Brain microvascular endothelial cell (primary cell): Measurements from ENCODE around the gene SOCS7.
"Not testable (repeated sequence)": the region's sequence is repeated elsewhere in the genome, so short reads cannot be mapped to it uniquely, and the experiment has no call there.

Source experiments
- DNase-seq: peaks from one replicate; pipeline ENCODE4 v3.0.0-alpha.2; 2020
- H3K27ac ChIP-seq: fragments of 250-450 bp; sonication (Bioruptor Pico); 2 replicates; pipeline ENCODE4 v1.5.1; 2020; ENCODE audit warnings: mild to moderate bottlenecking, moderate library complexity
- H3K27me3 ChIP-seq: fragments of 250-450 bp; sonication (Bioruptor Pico); replicated peaks from 2 replicates; pipeline ENCODE4 v1.5.1; 2020; ENCODE audit warnings: mild to moderate bottlenecking
- H3K36me3 ChIP-seq: fragments of 250-450 bp; sonication (Bioruptor Pico); replicated peaks from 2 replicates; pipeline ENCODE4 v1.5.1; 2020; ENCODE audit warnings: mild to moderate bottlenecking
- H3K4me3 ChIP-seq: 2 replicates; pipeline ENCODE4 v1.5.1; 2011; ENCODE audit warnings: low read depth, mild to moderate bottlenecking, control low read depth, low read length, moderate library complexity
- in situ Hi-C: cut with HindIII; loops from 2 replicates; pipeline ENCODE4 v1.10.0; 2017; ENCODE audit warnings: low sequenced_read_pairs, low pct_ligation_motif_present
- TF ChIP-seq, protein P1 (sequence below): IDR thresholded peaks from 2 replicates; pipeline ENCODE4 v1.5.1; 2011; ENCODE audit warnings: low read depth, mild to moderate bottlenecking, moderate library complexity, low read length, control low read depth, inconsistent platforms; ENCODE audit errors: missing control alignments

The SOCS7 gene

DNA sequence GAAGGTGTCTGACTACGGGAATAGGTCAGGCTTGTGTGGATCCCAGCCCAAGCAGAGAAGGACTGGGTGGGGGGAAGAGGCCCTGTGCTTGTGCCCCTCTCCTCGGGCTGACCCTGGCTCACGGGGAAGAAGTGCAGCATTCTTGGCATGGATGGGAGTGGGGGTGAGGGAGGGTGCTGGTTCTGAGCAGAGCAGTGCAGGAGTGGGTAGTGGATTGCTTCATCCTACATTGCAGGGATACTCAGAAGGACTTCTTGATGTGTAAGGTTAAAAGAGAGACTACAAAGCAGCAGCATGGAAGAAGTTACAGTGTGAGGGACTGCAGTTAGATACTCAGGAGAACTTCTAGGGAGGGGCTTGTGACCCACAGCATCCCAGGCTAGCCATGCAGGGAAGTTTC is 78.7 kb downstream of the SOCS7 start:
- no peak overlapping the region for H3K4me3 ChIP-seq
- H3K36me3 ChIP-seq = no peaks in the 10 kb centered on the region
- H3K27me3 ChIP-seq = no peaks in the 10 kb centered on the region
- in situ Hi-C loops = no loop called here
- no peak for DNase-seq
- no peak overlapping the region for H3K27ac ChIP-seq
- TF ChIP-seq, protein P1, sequence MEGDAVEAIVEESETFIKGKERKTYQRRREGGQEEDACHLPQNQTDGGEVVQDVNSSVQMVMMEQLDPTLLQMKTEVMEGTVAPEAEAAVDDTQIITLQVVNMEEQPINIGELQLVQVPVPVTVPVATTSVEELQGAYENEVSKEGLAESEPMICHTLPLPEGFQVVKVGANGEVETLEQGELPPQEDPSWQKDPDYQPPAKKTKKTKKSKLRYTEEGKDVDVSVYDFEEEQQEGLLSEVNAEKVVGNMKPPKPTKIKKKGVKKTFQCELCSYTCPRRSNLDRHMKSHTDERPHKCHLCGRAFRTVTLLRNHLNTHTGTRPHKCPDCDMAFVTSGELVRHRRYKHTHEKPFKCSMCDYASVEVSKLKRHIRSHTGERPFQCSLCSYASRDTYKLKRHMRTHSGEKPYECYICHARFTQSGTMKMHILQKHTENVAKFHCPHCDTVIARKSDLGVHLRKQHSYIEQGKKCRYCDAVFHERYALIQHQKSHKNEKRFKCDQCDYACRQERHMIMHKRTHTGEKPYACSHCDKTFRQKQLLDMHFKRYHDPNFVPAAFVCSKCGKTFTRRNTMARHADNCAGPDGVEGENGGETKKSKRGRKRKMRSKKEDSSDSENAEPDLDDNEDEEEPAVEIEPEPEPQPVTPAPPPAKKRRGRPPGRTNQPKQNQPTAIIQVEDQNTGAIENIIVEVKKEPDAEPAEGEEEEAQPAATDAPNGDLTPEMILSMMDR = no peak

DNA sequence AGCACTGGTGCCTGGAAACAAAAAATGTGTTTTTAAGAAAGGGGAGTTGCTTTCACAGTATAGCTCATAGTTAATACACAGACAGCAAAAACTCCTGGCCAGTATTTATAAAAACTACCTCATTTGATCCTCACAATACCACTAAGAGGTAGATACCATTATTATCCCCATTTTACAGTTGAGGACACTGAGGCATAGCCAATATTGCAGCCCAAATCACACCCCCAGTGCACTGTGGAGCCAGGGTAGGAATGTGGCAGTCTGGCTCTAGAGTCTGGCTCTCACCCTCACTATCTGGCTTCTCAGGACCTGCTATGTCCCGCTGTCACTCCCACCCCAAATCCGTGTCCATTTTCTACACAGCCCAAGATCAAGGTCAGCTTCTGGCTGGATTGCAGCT is 79.2 kb downstream of the SOCS7 start:
- no peaks in the 10 kb centered on the region for H3K27me3 ChIP-seq
- H3K4me3 ChIP-seq = no peak overlapping the region
- TF ChIP-seq, protein P1 = no peak
- no peak for DNase-seq
- no peaks in the 10 kb centered on the region for H3K36me3 ChIP-seq
- no peak overlapping the region for H3K27ac ChIP-seq
- in situ Hi-C loops = no loop called here

DNA sequence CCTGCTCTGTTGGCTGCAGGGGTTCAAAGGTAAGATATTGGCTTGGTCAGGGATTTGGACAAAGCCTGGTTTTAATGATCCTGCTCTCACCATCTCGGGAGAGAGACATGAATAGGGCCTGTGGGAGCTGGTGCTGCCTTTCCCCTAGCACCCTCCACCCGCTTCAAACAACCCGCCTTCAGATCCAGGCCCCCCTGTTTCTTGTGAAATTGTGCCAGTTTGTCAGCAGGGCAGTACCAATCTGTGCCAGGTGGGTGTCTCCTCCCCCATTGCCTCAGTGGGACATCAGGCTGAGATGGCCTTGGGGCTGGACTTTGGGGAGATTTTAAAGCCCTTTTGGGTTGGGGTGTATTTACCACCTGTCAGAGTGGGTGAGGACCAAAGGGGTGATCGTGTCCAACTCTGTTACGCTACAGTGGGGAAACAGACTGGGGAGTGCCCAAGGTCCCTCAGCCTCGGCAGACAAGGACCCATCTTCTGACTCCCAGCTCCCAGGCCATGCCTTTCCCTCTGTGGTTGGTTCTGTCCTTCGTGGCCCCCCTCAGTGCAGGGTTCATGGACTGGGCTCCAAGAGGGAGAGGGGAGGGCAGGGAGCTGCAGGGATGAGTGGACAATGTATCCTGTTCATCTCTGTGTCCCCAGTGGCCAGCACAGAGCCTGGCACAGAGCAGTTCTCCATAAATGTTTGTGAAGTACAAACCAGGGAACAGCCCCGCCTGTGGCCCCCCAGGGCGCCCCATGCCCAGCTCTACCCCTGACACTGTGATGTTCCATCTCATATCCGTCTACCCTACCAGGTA is 79.9 kb downstream of the SOCS7 start:
- in situ Hi-C loops = no loop called here
- H3K4me3 ChIP-seq = no peak overlapping the region
- TF ChIP-seq, protein P1 = no peak
- no peak overlapping the region for H3K27ac ChIP-seq
- DNase-seq = no peak
- H3K27me3 ChIP-seq = no peaks in the 10 kb centered on the region
- H3K36me3 ChIP-seq = no peaks in the 10 kb centered on the region

DNA sequence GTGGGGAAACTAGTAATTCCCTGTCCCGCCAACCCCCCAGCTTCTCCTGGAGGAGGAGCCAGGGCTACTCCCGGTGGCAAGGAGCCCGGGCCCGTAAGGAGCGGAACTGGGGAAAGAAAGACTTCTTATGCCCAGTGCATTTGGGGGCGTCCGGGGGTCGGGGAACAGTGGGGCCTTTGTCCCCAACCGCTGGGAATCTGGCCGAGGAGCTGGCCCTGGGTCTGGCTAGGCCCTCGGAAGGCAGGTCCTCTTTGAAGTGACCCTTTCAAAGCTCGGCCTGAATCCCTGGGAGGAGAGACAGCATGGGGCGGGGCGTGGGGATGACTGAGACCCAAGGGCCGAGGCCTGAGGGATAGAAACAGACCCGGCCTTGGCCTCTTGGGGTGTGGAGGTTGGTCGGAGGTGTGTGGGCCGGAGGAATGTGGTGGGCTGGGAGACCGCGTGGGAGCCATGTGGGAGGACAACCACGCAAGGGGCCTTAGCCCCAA is 82.6 kb downstream of the SOCS7 start:
- H3K36me3 ChIP-seq = no peaks in the 10 kb centered on the region
- TF ChIP-seq, protein P1 = no peak
- in situ Hi-C loops = no loop called here
- no peak overlapping the region for H3K4me3 ChIP-seq
- no peak for DNase-seq
- H3K27me3 ChIP-seq = no peaks in the 10 kb centered on the region
- H3K27ac ChIP-seq = no peak overlapping the region

DNA sequence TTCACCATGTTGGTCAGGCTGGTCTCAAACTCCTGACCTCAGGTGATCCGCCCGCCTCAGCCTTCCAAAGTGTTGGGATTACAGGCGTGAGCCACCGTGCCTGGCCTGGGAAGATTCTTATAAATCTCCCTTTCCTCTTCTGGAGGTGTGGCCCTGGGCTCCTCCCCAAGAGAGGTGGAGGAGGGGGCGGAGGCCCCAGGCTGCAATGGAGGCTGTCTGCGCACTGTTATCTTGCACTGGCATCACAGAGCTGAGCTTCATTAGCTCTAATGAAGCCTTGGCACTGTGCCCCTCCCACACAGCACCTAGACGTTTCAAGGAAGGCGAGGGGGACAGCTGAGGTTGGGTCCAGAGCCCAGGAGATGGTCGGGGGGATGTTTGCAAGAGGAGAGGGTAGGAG is 84.2 kb downstream of the SOCS7 start:
- in situ Hi-C loops = no loop called here
- H3K27me3 ChIP-seq = no peaks in the 10 kb centered on the region
- DNase-seq = no peak
- H3K36me3 ChIP-seq = no peaks in the 10 kb centered on the region
- TF ChIP-seq, protein P1 = no peak
- no peak overlapping the region for H3K27ac ChIP-seq
- no peak overlapping the region for H3K4me3 ChIP-seq

DNA sequence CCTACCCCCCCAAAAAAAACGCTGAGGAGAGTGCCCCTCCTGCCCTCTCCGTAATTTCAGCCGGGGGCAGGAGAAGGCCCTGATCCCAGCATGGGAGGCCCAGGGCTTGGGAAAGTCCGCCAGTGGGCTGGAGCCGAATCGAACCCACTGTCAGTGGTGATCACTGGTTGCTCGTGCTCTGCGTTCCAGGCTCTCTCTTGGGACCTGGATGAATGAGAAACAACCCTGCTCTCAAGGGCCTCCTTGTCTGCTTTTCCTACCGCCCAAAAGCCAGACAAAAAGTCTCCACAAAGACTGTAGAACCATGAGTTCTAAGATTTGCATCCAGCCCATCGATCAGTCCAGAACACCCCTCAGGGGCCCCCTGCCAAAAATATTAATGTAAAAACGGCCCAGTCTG is 84.7 kb downstream of the SOCS7 start:
- Histone ChIP-seq H3K27ac (no peak overlapping the region), H3K36me3 (no peaks in the 10 kb centered on the region), H3K27me3 (no peaks in the 10 kb centered on the region), H3K4me3 (no peak overlapping the region)
- in situ Hi-C loops = no loop called here
- DNase-seq = no peak
- TF ChIP-seq, protein P1 = no peak

DNA sequence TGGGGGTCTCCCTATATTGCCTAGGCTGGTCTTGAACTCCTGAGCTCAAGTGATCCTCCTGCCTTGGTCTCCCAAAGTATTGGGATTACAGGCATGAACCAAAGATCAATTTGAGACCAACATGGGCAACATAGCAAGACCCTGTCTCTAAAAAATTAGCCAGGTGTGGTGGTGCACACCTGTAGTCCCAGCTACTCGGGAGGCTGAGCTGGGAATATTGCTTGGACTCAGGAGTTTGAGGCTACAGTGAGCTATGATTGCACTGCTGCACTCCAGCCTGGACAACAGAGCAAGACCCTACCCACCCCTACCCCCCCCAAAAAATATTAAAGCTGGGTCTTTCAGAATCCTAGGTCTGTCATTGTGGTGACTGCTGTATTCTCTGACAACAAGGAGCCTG is 85.7 kb downstream of the SOCS7 start:
- in situ Hi-C loops, H3K27ac ChIP-seq, DNase-seq, H3K36me3 ChIP-seq, H3K27me3 ChIP-seq, H3K4me3 ChIP-seq: not testable (repeated sequence)
